ENCODE results near the gene BUD13. TPM values are rescaled to one million over a fixed set of nuclear protein-coding genes. Genes with fewer than 3 reads are reported as not detected.

The BUD13 gene
- total and polyA plus RNA-seq, 2 experiments from 2014 or later, result 17.0 to 24.8 TPM

DNA sequence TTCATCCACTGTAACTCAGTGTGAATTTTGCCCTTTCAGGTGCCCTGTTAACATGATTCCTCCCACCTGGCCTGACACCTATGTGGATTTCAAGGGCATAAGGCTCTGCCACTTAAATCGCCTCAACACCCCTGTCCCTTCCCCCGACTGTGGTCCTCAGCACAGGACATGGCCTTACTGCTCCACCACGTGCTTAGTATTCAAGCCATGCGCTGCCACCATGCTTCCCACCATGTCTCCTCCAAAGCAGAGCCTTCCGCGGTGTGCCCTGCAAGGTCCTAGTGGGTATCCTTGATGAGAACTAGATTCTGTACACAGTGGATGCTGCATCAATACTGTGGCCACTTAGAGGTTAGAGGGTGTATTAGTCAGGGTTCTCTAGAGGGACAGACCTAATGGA, 51.9 kb downstream of the BUD13 start:
- Histone ChIP-seq H3K4me2 (no peak overlapping the region), H4K20me1 (replicated peaks; ENCODE audit: insufficient read depth) (no peaks in the 10 kb centered on the region), H3K79me2 (replicated peaks; ENCODE audit: insufficient read depth) (no peaks in the 10 kb centered on the region), H3K4me3 (no peak overlapping the region), H3F3A (replicated peaks; ENCODE audit: low read depth) (no peaks in the 10 kb centered on the region), H3K36me3 (ENCODE audit: insufficient read depth) (no peaks in the 10 kb centered on the region), H3K27ac (ENCODE audit: low read depth) (no peak overlapping the region), H3K27me3 (ENCODE audit: insufficient read depth) (no peaks in the 10 kb centered on the region), H3K9me2 (ENCODE audit: insufficient read depth) (no peaks in the 10 kb centered on the region), H3K4me1 (ENCODE audit: insufficient read depth) (0 out of 2 replicates have a peak, but pooled peaks cover 4% of the 10 kb centered on the region), H2AFZ (no peak overlapping the region)
- DNase-seq (ENCODE audit: low spot score) (no peak), ATAC-seq (no peak)
- H3K9me3 Mint-ChIP-seq, result no peaks in the 10 kb centered on the region; the same call in 2 of the 3 replicates
- H3K4me3 Mint-ChIP-seq, result no peak overlapping the region
- H3K36me3 Mint-ChIP-seq (ENCODE audit: low read depth), result no peaks in the 10 kb centered on the region
- TF ChIP-seq, protein P1, sequence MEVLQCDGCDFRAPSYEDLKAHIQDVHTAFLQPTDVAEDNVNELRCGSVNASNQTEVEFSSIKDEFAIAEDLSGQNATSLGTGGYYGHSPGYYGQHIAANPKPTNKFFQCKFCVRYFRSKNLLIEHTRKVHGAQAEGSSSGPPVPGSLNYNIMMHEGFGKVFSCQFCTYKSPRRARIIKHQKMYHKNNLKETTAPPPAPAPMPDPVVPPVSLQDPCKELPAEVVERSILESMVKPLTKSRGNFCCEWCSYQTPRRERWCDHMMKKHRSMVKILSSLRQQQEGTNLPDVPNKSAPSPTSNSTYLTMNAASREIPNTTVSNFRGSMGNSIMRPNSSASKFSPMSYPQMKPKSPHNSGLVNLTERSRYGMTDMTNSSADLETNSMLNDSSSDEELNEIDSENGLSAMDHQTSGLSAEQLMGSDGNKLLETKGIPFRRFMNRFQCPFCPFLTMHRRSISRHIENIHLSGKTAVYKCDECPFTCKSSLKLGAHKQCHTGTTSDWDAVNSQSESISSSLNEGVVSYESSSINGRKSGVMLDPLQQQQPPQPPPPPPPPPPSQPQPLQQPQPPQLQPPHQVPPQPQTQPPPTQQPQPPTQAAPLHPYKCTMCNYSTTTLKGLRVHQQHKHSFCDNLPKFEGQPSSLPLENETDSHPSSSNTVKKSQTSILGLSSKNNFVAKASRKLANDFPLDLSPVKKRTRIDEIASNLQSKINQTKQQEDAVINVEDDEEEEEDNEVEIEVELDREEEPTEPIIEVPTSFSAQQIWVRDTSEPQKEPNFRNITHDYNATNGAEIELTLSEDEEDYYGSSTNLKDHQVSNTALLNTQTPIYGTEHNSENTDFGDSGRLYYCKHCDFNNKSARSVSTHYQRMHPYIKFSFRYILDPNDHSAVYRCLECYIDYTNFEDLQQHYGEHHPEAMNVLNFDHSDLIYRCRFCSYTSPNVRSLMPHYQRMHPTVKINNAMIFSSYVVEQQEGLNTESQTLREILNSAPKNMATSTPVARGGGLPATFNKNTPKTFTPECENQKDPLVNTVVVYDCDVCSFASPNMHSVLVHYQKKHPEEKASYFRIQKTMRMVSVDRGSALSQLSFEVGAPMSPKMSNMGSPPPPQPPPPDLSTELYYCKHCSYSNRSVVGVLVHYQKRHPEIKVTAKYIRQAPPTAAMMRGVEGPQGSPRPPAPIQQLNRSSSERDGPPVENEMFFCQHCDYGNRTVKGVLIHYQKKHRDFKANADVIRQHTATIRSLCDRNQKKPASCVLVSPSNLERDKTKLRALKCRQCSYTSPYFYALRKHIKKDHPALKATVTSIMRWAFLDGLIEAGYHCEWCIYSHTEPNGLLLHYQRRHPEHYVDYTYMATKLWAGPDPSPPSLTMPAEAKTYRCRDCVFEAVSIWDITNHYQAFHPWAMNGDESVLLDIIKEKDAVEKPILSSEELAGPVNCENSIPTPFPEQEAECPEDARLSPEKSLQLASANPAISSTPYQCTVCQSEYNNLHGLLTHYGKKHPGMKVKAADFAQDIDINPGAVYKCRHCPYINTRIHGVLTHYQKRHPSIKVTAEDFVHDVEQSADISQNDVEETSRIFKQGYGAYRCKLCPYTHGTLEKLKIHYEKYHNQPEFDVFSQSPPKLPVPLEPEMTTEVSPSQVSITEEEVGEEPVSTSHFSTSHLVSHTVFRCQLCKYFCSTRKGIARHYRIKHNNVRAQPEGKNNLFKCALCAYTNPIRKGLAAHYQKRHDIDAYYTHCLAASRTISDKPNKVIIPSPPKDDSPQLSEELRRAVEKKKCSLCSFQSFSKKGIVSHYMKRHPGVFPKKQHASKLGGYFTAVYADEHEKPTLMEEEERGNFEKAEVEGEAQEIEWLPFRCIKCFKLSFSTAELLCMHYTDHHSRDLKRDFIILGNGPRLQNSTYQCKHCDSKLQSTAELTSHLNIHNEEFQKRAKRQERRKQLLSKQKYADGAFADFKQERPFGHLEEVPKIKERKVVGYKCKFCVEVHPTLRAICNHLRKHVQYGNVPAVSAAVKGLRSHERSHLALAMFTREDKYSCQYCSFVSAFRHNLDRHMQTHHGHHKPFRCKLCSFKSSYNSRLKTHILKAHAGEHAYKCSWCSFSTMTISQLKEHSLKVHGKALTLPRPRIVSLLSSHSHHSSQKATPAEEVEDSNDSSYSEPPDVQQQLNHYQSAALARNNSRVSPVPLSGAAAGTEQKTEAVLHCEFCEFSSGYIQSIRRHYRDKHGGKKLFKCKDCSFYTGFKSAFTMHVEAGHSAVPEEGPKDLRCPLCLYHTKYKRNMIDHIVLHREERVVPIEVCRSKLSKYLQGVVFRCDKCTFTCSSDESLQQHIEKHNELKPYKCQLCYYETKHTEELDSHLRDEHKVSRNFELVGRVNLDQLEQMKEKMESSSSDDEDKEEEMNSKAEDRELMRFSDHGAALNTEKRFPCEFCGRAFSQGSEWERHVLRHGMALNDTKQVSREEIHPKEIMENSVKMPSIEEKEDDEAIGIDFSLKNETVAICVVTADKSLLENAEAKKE (CRISPR knock-in tag; IDR thresholded peaks at IDR 0.05), result no peak
- TF ChIP-seq, protein P2, sequence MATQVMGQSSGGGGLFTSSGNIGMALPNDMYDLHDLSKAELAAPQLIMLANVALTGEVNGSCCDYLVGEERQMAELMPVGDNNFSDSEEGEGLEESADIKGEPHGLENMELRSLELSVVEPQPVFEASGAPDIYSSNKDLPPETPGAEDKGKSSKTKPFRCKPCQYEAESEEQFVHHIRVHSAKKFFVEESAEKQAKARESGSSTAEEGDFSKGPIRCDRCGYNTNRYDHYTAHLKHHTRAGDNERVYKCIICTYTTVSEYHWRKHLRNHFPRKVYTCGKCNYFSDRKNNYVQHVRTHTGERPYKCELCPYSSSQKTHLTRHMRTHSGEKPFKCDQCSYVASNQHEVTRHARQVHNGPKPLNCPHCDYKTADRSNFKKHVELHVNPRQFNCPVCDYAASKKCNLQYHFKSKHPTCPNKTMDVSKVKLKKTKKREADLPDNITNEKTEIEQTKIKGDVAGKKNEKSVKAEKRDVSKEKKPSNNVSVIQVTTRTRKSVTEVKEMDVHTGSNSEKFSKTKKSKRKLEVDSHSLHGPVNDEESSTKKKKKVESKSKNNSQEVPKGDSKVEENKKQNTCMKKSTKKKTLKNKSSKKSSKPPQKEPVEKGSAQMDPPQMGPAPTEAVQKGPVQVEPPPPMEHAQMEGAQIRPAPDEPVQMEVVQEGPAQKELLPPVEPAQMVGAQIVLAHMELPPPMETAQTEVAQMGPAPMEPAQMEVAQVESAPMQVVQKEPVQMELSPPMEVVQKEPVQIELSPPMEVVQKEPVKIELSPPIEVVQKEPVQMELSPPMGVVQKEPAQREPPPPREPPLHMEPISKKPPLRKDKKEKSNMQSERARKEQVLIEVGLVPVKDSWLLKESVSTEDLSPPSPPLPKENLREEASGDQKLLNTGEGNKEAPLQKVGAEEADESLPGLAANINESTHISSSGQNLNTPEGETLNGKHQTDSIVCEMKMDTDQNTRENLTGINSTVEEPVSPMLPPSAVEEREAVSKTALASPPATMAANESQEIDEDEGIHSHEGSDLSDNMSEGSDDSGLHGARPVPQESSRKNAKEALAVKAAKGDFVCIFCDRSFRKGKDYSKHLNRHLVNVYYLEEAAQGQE (IDR thresholded peaks at IDR 0.05; ENCODE audit: unreplicated experiment), result no peak
- TF ChIP-seq STAT1 (IDR thresholded peaks at IDR 0.05; ENCODE audit: unreplicated experiment) (no peak), JUNB (IDR thresholded peaks at IDR 0.05; ENCODE audit: unreplicated experiment) (no peak), EZH2 (IDR thresholded peaks at IDR 0.05; ENCODE audit: low read depth, unreplicated experiment) (no peak), NANOG (IDR thresholded peaks at IDR 0.05; ENCODE audit: borderline replicate concordance) (no peak), ZNF114 (CRISPR knock-in tag; IDR thresholded peaks at IDR 0.05) (no peak), POLR2AphosphoS5 (IDR thresholded peaks at IDR 0.05; ENCODE audit: low read depth) (no peak)
- TF ChIP-seq, protein P3, sequence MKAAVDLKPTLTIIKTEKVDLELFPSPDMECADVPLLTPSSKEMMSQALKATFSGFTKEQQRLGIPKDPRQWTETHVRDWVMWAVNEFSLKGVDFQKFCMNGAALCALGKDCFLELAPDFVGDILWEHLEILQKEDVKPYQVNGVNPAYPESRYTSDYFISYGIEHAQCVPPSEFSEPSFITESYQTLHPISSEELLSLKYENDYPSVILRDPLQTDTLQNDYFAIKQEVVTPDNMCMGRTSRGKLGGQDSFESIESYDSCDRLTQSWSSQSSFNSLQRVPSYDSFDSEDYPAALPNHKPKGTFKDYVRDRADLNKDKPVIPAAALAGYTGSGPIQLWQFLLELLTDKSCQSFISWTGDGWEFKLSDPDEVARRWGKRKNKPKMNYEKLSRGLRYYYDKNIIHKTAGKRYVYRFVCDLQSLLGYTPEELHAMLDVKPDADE (IDR thresholded peaks at IDR 0.05), result no peak
- no peak overlapping the region for H3K27ac Mint-ChIP-seq
- peaks cover 4% of the 10 kb centered on the region for H3K27me3 Mint-ChIP-seq (ENCODE audit: insufficient read depth, low read depth, poor library complexity)
- H3K4me1 Mint-ChIP-seq, result peaks cover 5% of the 10 kb centered on the region; the same call in 2 of the 3 replicates
